Activated CD8-positive, alpha-beta memory T cell treated with anti-CD3 and anti-CD28 coated beads for 36 hours (primary cell): ENCODE results near the gene SCYGR6. TPM values are rescaled to one million over a fixed set of nuclear protein-coding genes. Genes with fewer than 3 reads are reported as not detected.

Experiments
- CTCF ChIA-PET: fragments of 350-600 bp; sonication (Branson Sonifier 250); formaldehyde crosslinking; loops from one replicate; lab custom pipeline; 2021; ENCODE audit warnings: antibody characterized with exemption; lab: Charles Lee
- POLR2A ChIA-PET: fragments of 350-600 bp; sonication (Branson Sonifier 250); formaldehyde crosslinking; loops from one replicate; lab custom pipeline; 2021; ENCODE audit warnings: antibody characterized with exemption; lab: Charles Lee
- total RNA-seq, 2 experiments: library from RNA; stranded (reverse); gene quantifications; one replicate each; pipeline ENCODE4 v1.2.3, GENCODE V29; 2021

The SCYGR6 gene
- total RNA-seq, 2 experiments from 2014 or later, result not detected

DNA sequence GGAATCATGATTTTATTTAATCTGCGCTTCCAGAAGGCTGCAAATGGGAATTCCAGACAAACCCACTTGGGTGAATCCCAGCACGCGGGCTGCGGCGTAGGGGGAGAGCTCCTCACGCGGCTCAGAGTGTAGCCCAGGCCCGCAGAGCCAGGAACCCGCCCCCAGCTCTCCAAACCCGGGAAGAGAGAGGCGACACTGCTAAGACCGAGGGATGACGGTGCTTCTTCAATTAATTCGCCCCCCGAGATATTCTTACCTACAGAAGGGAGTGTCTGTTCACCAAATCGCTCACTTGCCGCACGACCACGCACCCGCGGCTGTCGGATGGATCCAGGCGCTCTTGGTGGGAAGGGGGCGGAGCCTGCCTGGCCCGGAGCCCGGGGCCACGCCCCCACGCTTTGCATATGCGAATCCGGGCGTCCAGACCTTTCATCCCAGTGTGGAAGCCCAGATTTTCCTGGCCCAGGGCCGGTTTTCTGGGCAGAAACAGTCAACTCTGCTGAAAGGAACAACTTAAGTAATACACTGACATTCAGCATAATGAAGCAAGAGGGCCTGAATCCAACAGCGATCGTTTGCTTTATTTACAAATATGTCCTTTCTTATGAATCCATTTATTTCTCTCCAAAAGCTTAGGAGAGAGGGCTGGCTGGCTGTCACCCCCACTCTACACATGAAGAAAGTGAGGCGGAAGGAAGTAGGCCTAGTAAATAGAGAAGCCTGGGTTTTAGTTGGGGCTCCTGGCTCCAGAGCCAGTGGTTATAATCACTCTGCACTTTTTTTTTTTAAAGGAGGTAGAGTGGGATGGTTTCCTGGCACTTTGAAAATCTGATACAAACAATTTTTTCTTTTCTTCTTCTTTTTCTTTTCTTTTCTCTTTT, 6.6 kb downstream of the SCYGR6 start, which contains the start of gene SLC19A3:
Gene SLC19A3, minus strand, starts transcription at position 342 of the 881 bp plus-strand sequence. CDS start 15,710 bp downstream, outside the sequence.
- ChIA-PET CTCF (no interaction called here), POLR2A (no interaction called here)

DNA sequence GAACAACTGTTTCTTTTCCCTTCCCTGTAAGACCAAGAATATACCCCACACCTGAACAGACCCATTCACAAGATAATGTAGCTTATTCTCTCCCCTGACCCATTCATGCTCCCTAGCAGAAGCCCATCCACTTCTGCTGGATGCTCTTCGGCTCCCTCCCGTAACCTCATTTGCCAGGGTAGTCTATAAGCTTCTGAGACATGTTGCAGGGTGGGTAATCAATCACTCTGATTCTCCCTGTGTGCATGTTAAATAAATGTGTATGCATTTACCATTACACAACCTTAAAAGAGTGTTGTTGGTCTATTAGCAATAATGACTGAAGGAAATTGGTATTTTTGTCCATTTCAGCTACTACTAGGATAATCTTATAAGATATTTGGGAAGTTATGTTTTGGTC, 8.1 kb downstream of the SCYGR6 start:
- CTCF ChIA-PET, result no interaction called here
- POLR2A ChIA-PET, result no interaction called here

DNA sequence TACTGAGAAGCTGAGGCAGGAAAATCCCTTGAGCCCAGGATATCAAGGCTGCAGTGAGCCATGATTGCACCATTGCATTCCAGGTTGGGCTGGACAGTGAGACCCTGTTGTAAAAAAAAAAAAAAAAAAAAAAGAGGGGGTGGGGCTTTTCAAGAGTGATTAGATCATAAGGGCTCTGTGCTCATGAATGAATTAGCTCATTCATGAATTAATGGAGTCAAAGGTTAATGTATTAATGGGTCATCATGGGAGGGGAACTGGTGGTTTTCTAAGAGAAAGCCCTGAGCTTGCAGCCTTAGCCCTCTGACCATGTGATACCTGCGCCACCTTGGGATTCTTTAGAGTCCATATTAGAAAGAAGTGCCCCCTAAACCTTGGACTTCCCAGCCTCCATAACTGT, 11.3 kb downstream of the SCYGR6 start:
- ChIA-PET CTCF (no interaction called here), POLR2A (no interaction called here)

DNA sequence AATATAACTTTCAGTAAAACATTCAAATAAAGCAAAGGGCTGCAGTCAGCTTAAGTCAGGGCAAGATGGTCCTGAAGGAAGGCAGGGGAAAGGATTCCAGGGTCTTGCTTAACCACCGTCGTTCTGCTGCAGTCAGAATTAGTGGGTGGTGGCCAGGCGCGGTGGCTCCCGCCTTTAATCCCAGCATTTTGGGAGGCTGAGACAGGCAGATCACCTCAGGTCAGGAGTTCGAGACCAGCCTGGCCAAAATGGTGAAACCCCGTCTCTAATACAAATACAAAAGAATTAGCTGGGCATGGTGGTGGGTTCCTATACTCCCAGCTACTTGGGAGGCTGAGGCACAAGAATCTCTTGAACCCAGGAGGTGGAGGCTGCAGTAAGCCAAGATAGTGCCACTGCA, 13.6 kb downstream of the SCYGR6 start:
- POLR2A ChIA-PET, result no interaction called here
- CTCF ChIA-PET, result no interaction called here

DNA sequence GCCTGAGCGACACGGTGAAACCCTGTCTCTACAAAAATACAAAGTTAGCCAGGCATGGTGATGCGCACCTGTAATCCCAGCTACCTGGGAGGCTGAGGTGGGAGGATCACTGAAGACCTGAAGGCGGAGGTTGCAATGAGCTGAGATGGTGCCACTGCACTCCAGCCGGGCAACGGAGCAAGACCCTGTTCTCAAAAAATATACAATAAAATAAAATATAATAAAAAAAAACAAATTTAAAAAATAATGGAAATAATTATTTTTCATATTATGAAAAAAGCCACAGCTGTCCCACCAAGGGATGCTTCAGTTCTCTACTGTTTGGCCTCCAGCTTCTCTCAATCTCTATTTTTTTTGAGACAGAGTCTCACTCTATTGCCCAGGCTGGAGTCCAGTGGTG, 17.2 kb downstream of the SCYGR6 start:
- ChIA-PET POLR2A (no interaction called here), CTCF (no interaction called here)

DNA sequence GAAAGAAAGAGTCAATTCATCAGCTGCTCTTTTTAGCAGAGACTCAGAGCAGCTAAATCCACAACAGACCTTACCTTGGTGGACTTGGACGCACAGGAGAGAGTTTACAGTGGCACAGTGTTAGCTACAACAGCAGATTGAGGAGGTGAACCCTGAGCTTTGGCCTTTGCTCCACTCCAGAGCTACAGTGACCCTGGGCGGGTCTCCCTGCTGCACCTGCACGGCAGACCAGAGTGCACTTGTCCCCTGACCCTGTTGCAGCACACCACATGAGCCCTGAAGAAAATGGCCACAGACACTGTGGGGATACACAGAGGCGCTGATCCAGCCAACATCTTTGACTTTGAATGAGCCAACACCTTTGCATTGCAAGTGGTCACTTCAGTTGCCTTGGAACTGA, 17.7 kb downstream of the SCYGR6 start:
- CTCF ChIA-PET, result no interaction called here

DNA sequence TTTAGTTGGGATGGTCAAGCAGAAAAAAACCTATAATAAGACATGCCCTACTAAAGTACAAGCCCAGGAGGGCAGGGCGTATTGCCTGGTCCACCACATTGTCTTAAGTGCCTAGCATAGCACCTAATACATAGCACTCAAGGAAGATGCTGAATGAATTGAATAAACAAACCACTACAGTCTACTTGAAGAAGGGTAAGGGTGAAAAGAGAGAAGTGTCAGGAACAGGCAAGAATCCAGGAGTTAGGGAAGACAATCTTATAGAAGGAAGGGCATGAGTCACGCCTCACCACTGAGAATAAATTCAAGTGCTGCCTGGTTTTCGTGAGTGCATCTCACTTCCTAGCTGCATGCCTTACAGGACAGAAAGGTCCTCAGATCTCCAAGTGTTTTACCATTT, 20.6 kb downstream of the SCYGR6 start:
- CTCF ChIA-PET, result no interaction called here
- POLR2A ChIA-PET, result no interaction called here

More for the DNA sequence above, 17.7 kb downstream of the SCYGR6 start:
- POLR2A ChIA-PET, result no interaction called here

DNA sequence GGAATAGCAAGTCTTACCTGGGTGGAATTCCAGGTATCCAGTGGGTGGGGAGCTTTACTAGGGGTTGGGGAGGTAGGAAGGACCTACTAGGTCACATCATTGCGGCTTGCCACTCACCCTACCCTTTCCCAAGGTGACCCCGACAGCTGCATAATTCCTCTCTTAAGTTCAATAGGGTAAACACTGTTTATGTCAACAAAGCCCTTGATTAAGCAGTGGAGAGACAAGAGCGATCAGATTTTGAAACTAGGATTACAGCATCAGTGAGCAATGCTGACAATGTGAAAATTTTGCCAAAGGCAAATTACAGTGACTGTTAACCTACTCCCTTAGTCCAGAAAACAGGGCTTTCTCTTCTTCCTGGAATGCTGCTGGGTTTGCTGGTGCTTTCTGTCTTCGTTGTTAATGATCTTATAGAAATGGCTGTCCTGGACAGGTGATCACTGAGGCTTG, 21.3 kb downstream of the SCYGR6 start:
- POLR2A ChIA-PET, result no interaction called here
- CTCF ChIA-PET, result no interaction called here

DNA sequence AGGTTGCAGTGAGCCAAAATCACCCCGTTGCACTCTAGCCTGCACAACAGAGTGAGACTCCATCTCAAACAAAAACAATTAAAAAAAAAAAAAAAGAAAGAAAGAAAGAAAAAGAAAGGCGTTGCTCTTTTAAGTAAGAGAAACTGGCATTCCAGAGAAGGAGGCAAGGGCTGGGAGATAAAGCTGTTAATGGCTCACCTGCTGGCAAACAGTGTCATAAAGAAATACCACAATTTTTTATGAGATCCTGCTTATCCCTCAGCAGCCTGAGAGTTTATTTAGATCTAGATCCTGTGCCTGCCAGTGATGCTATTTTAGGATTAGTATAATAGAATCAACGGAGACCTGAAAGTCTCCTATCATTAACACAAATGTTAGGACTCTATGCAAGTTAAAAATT, 23.0 kb downstream of the SCYGR6 start:
- CTCF ChIA-PET, result no interaction called here
- POLR2A ChIA-PET, result no interaction called here

DNA sequence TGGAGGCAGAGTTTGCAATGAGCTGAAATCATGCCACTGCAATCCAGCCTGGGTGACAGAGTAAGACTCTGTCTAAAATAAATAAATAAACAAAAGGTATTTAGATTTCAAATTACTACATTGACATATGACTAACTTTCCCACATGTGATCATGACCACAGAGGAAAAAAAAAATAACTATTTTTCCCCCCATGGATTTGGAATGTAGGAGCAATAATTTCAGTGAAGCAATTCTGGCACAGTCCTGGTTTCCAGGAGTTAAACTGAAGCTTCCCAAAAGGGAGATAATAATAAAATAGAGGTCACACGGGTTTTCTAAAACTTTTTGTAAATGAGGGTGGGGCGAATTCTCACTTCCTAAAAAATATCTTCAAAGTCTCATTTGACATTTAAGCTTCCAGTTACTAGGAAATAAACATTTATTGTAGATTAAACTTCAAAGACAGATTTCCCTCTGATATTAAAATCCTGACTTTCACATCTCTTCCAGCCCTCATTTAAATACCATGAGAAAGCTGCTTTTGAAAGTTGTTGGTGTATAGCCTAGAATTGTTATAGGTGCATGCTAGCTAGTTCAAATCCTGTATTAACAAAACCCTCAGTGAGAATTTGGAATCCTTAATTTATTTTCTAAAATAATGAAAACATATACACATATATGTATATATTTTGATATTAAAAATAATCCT, 27.4 kb downstream of the SCYGR6 start:
- ChIA-PET POLR2A (no interaction called here), CTCF (no interaction called here)

DNA sequence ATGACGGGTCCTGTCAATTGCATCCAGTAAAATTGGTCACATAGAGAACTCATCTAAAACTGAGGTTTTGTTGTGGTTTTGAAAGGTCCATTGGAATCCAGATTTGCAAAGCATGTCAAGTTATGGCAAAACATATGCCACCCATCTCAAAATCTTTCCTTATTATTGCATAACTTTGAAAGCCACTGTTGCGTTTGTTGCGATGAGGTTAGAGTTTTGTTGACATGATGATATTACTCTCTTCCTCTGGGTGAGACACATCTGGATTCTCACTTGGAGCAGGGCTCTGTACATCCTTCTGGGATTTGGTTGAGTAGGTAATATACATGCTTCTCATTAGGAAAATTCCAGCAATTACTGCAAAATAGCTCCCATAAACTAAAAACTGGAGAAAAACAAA, 37.4 kb downstream of the SCYGR6 start:
- ChIA-PET POLR2A (no interaction called here), CTCF (no interaction called here)

DNA sequence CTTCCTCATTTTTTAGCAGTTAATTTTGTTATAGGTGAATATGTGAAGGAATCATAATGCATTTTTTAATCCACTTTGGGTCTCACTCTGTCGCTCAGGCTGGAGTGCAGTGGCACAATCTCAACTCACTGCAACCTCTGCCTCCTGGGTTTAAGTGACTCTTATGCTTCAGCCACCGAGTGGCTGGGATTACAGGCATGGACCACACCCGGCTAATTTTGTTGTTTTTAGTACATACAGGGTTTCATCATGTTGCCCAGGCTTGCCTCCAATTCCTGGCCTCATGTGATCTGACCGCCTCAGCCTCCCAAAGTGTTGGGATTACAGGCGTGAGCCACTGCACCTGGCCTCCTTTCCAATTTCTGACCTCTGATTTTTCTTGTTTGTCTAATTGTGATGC, 40.3 kb downstream of the SCYGR6 start:
- CTCF ChIA-PET, result no interaction called here
- POLR2A ChIA-PET, result no interaction called here

DNA sequence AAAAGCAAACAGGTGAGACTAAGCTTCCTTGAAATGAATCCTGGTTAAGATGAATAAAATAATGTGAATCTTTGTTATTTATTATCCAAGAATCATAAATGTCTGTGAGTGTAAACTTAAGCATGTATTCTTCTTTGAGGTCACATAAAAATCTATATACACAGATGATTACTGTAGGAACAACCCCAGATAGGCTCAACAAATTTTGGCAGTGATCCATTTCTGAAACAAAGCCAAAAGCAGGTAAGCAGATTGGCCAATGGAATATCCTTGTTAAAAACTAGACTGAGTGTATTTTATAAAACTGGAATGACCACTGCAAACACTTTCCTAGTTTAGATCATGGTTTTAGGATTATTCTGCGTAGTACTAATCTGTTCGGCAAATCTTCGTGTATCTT, 46.6 kb downstream of the SCYGR6 start:
- CTCF ChIA-PET, result no interaction called here
- POLR2A ChIA-PET, result no interaction called here

DNA sequence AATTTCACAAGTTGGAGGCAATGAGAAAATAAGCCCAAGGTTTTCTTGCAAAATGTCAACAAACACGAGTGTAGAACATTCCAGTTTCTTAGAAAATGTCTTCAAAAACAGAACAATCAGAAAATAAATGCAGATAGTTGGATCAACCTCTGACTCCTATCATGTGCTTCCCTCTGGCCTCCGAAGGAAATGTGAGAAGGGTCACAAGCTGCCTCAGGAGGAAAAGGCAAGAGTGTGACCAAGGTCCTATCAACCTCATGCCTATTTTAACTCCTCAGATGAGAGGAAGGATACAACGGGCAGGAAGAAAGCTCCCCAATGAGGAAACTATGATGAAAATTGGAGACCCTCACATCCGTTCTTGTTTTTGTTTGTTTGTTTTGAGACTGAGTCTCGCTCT, 50.1 kb downstream of the SCYGR6 start:
- ChIA-PET POLR2A (no interaction called here), CTCF (no interaction called here)

Other genes starting within 250 kb of the SCYGR6 start
- gene SCYGR2, start 125.9 kb downstream of the SCYGR6 start, total RNA-seq, result not detected
- gene SCYGR3, start 109.9 kb downstream of the SCYGR6 start, total RNA-seq, result not detected
- gene SCYGR4, start 107.3 kb downstream of the SCYGR6 start, total RNA-seq, result not detected
- not detected for gene SCYGR5, start 58.0 kb downstream of the SCYGR6 start, total RNA-seq
- gene SLC19A3, start 6.7 kb downstream of the SCYGR6 start, total RNA-seq, result not detected
- gene SCYGR7, start 3.6 kb upstream of the SCYGR6 start, total RNA-seq, result not detected
- not detected for gene SCYGR8, start 21.1 kb upstream of the SCYGR6 start, total RNA-seq
- 1 to 10 TPM; 5.7 to 6.0 TPM for gene CCL20, start 89.1 kb upstream of the SCYGR6 start, total RNA-seq
- not detected for gene DAW1, start 146.9 kb upstream of the SCYGR6 start, total RNA-seq